Embryonic facial prominence (tissue), 1 donor: Measurements from ENCODE around the gene SSC4D.
"Not testable (repeated sequence)": the region's sequence is repeated elsewhere in the genome, so short reads cannot be mapped to it uniquely, and the experiment has no call there.

Experiments
- DNase-seq: peaks from one replicate; pipeline ENCODE4 v3.0.0-alpha.2; 2016; ENCODE audit errors: extremely low spot score

Gene SSC4D

DNA sequence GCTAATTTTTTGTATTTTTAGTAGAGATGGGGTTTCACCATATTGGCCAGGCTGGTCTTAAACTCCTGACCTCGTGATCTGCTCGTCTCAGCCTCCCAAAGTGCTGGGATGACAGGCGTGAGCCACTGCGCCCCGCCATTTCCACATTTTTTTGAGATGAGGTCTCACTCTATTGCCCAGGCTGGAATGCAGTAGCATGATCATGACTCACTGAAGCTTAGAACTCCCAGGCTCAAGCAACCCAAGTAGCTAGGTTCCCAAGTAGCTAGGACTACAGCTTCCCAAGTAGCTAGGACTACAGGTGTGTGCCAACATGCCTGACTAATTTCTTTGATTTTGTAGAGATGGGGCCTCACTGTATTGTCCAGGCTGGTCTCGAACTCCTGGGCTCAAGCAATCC is 11.6 kb upstream of the SSC4D start:
- DNase-seq = not testable (repeated sequence)

DNA sequence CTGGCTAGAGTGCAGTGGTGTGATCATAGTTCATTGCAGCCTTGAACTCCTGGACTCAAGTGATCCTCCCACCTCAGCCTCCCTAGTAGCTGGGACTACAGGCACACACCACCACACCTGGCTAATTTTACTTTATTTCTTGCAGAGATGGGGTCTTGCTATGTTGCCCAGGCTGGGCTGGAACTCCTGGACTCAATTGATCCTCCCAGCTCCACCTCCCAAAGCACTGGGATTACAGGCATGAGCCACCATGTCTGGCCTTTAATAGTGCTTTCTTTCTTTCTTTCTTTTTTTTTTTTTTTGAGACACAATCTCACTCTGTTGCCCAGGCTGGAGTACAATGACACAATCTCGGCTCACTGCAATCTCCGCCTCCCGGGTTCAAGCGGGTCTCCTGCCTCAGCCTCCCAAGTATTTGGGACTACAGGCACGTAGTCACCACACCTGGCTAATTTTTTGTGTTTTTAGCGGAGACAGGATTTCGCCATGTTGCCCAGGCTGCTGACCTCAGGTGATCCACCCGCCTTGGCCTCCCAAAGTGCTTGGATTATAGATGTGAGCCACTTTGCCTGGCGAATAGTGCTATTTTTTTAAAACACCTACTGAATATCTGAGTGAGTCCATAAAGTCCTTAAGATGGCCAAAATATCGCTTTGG is 8.3 kb upstream of the SSC4D start:
- not testable (repeated sequence) for DNase-seq

DNA sequence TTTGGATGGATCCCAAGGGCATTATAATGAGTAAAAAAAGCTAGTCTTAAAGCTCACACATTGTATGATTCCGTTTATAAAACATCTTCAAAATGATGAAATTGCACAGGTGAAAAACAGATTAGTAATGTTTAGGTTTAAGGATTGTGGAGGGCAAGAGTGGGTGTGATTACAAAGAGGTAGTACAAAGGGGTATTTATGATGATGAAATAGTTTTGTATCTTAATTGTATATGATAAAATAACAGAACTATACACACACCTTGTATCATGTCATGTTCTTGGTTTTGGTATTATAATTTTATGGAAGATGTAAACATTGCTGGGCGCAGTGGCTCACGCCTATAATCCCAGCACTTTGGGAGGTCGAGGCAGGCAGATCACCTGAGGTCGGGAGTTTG is 2.8 kb upstream of the SSC4D start:
- no peak for DNase-seq

DNA sequence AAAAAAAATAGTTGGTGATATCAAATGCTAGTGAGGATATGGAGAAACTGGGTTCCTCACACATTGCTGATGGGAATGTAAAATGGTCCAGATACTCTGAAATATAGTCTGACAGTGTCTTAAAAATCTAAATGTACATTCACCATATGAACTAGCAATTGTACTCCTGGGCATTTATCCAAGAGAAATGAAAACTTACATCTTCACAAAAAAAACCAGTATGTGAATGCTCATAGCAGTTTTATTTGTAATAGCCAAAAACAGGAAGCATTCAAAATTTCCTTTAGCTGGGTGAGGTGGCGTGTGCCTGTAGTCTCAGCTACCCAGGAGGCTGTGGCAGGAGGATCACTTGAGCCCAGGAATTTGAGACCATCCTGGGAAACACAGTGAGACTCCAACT is 2.1 kb upstream of the SSC4D start:
- DNase-seq = no peak

DNA sequence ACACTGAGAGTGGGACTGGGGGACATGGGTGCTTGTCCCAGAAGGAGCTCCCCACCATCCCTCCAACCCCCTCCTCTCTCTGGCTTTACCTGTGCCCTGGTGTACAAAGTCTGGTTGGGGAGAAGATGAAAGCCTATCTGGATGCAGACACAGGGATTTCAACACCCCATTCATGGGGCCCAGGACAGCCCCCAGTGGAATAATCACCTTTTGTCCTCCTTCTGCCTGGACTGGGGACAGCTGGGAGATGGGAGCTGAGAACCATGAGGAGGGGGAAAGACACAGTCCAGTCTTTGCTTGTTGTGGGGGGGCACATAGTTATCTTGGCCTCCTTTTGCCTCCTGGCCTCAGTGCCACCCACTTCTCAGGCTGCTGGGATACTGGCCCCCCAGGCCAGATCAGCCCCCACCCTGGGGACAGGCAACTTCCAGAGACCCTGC is 1.4 kb downstream of the SSC4D start:
- no peak for DNase-seq

DNA sequence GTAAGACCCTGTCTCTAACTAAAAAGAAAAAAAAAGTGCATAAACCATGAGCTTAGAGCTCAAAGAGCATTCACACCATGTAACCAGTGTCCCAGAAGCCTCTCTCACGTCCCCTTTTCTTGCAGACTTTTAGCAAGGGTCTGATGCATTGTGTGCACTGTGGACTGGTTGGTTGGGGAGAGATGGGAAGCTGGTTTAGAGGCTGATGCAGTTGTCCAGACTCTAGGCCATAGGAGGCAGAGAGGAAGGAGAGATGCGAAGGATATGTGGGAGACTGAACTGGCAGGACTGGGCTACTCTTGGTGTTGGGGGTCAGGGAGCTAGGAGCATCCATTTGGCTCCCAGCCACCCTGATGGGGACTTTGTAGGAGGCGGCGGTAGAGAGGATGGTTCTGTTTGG is 1.8 kb downstream of the SSC4D start:
- DNase-seq = no peak

DNA sequence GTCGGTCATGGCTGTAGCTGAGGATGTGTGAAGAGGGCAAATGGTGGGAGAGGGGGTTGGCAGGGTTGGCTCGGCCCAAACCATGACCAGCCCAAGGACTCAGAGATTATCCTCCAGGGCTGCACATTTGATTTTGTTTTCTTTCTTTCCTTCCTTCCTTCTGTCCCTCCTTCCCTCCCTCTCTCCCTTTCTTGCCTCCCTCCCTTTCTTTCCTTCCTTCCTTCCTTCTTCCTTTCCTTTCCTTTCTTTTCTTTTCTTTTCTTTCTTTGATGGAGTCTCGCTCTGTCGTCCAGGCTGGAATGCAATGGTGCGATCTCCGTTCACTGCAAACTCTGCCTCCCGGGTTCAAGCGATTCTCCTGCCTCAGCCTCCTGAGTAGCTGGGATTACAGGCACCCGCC is 3.8 kb downstream of the SSC4D start:
- DNase-seq = no peak

DNA sequence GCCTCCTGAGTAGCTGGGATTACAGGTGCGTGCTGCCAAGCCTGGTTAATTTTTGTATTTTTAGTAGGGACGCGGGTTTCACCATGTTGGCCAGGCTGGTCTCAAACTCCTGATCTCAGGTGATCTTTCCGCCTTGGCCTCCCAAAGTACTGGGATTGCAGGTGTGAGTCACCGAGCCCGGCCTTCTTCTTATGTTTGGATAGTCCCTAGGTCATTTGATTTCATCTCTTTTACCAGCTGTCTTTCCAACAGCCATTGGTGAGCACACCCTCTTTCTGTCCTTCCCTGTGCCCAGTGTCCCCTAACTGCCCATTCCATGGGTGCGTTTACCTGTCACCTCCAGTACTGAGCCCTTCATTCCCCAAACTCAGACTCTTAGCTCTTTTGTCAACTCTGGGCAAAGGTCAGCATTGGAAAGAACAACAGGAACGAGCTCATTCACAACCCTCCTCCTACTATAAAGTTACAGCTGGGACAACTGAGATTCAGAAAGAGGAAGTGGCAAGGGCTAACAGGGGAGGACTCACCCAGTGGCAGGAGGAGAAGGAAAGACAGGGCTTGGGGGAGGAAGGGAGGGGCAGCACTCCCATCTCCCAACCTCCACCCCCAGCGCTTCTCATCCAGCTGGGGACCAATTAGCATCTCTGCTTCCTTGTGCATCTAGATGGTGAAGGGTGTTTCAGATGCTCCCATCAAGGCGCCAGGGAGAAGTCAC is 5.6 kb downstream of the SSC4D start:
- DNase-seq = no peak

DNA sequence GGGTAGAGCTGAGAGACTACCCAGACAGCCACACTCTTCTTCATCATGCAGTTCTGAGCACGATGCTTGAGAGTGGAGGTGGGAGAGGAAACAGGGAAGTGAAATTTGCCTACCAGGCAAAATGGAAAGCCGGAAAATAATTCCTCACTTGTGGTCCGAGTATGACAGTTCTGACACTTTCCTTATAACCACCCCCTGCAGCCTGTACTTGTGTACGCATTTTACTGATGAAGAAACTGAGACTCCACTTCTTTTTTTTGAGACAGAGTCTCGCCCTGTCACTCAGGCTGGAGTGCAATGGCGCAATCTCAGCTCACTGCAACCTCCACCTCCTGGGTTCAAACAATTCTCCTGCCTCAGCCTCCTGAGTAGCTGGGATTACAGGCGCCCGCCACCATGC is 6.4 kb downstream of the SSC4D start:
- not testable (repeated sequence) for DNase-seq

DNA sequence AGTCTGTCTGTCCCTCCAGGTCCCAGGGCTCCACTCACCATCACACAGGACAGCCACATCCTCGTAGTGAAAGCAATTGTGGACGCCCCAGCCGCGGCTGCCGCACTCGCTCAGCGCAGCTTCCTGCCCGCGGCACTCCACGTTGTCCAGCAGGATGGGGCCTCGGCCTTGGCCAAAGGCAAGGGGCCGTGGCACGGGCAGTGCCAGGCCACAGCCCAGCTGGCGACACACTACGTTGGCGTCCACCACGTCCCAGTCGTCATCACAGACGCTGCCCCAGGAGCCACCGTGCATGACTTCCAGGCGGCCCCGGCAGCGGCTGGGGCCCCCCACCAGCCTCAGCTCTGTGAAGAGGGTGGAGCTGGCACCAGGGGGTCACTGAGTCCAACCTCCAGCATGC is 9.2 kb downstream of the SSC4D start:
- DNase-seq = no peak

DNA sequence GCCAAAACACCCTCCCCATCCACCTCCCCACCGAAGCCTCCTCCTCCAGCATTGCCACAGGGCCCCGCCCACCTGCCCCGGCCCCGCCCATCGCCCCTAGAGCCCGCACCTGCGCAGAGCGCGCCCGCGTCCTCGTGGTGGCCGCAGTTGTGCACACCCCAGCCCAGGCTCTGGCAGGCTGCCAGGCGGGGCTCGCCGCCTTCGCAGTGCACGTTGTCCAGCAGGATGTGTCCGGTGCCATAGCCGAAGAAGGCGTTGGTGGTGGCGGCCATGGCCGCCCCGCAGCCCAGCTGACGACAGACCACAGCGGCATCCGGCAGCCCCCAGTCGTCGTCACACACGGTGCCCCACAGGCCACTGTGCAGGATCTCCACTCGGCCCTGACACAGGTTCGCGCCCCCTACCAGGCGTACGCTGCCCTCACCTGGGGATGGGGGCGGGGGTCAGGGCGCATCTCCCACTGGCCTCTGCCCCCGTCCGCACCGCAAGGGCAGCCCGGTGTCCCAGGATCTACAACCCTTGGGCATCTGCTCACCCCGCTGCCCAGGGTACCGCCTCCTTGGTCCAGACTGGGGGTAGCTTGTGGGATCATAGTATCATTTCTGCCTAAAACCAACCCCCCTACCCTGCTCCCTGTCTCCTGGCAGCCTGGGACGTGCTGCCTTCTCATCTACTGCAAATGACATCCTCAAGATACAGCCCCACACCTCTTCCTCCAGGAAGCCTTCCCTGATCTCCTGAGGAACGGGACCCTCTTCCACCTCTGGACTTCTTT is 11.9 kb downstream of the SSC4D start:
- DNase-seq = no peak

DNA sequence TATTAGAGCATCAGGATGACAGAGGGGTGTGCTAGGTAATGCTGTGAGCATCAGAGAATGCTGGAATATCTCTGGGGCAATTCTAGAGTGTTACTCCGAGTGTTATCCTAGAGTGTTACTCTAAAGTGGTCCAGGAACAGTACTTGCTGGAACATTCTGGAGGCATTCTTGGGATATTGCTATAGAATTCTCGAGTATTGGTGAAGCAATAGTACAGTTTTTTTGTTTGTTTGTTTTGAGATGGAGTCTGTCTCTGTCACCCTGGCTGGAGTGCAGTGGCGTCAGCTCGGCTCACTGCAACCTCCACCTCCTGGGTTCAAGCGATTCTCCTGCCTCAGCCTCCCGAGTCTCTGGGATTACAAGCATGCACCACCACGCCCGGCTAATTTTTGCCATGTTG is 12.6 kb downstream of the SSC4D start:
- no peak for DNase-seq

DNA sequence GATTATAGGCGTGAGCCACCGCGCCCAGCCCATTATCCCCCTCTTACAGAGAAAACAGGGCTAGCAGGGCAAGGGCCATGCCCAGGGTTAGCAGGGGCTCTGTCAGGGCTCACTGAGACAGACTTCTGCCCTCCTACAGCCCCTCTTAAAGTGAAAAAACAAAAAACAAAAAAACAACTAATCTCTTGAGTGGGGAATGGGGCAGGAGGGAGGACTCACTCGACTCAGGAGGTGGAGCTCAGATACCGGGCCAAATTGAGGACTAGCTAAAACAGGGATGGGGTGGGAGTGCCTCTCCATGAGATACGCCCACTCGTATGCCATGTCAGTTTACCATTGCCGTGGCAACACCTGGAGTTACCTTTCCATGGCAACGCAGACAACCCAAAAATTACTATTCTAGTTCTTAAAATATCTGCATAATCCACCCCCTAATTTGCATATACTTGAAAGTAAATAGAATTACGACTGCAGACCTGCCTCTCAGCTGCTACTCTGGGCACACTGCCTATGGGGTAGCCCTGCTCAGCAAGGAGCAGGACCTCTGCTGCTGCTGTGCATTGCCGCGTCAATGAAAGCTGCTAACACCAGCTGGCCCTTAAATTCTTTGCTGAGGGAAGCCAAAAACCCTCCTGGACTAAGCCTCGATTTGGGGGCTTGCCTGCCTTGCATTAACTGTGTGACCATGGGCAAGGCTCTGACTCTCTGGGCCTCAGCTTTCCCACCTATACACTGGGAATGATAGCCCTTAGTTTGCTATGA is 13.4 kb downstream of the SSC4D start:
- DNase-seq = no peak

DNA sequence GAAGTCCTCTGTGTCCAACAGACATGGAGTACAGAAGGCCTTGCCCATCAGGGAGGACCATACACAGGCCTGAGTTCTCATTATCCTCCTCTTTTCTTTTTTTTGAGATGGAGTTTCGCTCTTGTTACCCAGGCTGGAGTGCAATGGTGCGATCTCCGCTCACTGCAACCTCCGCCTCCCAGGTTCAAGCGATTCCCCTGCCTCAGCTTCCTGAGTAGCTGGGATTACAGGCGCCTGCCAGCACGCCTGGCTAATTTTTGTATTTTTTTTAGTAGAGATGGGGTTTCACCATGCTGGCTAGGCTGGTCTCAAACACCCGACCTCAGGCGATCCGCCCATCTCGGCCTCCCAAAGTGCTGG is 13.9 kb downstream of the SSC4D start:
- DNase-seq = not testable (repeated sequence)

DNA sequence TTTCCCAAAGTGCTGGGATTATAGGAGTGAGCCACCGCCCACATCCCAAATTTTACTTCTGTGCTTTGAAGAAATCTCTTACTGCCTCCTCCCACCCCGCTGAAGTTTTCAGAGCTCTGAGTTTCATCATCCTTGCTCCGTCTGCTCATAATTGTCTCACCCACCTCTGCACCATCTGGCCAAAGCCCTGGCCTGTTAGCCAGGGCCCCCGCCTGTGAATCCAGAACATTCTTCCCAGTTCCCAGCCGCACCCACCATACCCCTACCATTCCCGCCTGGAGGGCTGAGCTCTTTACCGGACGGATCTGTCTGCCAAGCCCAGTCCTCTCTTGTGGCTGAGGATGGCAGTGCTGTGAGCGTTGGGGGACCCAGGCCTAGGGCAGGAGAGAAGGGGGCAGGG is 14.5 kb downstream of the SSC4D start:
- DNase-seq = no peak

DNA sequence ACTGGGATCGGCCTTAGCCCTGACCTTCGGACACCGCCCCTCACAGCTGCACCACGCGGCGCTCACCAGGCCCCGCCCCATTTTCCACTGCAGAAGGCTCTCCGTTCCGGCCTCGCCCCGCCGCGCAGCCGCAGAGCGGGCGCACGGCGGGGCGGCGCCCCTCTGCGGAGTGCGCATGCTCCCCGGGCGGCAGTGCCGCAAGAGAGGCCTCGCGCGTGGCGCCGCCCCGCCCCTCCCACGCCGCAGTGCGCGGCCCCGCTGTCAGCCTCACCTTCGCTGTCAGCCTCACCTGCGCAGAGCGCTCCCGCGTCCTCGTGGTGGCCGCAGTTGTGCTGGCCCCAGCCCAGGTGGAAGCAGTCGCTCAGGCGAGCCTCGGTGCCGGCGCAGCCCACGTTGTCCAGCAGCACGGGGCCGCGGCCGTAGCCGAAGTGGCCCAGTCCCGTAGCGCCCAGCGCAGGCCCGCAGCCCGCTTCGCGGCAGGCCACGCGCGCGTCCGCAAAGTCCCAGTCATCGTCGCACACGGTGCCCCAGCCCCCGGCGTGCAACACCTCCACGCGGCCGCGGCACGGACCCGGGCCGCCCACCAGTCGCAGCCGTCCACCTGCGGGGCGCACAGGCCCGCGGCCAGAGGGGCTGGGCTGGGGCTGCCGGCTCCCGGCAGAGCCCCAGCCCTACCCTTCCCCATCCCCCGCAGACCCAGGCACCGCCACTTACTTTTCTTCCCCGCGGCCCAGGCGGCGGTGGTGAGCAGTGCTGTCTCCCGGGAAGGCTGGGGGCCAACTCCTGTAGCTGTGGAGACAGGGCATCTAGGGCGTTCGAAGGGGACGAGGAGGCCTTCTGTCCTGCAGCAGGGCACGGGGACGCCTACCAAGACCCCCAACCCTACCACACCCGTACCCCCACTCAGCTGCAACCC is 16.1 kb downstream of the SSC4D start:
- peak; percentile 76 for DNase-seq

DNA sequence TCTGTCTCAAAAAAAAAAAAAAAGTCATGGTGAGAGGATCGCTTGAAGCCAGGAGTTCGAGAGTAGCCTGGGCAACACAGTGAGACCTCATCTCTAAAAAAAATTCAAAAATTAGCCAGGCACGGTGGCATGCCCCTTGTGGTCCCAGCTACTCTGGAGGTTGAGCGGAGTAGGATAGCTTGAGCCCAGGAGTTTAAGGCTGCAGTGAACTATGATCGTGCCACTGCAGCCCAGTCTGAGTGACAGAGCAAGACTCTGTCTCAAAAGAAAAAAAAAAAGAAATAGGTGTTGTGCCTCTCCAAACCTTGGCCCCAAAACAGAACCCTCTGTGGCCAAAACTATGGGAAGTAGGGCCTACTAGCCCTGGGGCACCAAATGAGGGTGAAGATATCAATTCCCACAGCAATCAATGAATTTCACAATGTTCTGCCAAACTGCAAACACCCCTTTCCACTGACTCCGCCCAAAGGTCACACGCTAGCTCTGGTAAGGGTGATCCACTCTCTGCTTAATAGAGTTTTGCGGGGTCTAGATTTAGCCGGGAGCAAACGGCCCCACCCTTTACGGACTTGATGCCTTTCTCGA is 16.9 kb downstream of the SSC4D start:
- no peak for DNase-seq

DNA sequence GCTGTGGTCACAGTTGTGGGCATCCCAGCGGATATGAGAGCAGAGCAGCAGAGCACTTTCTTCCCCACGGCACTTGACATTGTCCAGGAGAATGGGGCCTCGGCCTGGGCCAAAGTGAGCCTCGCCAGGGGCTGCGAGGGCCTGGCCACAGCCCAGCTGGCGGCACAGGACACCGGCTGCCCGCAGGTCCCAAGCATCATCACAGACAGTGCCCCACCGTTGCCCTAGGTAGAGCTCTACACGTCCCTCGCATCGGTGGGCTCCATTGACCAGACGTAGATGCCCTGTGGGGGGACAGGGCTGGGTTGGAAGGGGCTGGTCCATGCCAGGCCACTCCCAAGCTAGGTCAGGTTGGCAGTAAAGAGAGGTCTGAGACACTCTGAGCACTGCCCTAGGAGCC is 19.4 kb downstream of the SSC4D start:
- DNase-seq = no peak

DNA sequence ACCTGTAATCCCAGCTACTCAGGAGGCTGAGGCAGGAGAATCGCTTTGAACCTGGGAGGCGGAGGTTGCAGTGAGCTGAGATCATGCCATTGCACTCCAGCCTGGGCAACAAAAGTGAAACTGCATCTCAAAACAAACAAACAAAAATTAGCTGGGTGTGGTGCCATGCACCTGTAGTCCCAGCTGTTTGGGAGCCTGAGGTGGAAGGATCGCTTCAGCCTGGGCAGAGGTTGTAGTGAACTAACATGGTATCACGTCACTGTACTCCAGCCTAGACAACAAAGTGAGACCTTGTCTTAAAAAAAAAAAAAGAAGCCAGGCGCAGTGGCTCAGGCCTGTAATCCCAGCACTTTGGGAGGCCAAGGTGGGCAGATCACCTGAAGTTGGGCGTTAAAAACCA is 21.7 kb downstream of the SSC4D start:
- not testable (repeated sequence) for DNase-seq

DNA sequence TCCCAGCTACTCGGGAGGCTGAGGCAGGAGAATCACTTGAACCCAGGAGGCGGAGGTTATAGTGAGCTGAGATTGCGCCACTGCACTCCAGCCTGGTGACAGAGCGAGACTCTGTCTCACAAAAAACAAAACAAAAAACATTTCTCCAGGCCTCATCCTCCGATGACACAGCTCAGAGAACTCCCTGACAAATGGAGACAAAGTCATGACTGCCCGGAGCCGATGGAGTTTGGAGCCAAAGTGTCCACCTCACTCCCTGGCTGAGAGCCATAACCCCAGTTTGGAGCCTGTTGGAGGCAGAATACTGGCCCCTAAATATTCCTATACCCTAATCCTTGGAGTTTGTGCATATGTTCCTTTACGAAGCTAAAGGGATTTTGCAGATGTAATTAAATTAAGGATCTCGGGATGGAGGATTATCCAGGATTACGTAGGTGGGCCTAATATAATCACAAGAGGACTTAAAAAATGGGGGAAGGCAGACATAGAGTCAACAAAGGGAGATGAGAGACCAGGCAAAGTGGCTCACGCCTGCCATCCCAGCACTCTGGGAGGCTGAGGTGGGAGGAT is 22.7 kb downstream of the SSC4D start:
- DNase-seq = no peak
